ENCODE measurements around the gene CPED1. TPM values are rescaled to one million over a fixed set of nuclear protein-coding genes. Genes with fewer than 3 reads are reported as not detected.

CPED1 gene
- total RNA-seq, 4 donors from 2014 or later, result 7.4 to 19.6 (median 11.4) TPM

GRCh38 chr7:120994512-120995410, 6.2 kb downstream of the CPED1 start:
- Histone ChIP-seq H3K36me3 (no peaks in the 10 kb centered on the region), H3K4me1 (no peaks in the 10 kb centered on the region), H3K9me3 (no peaks in the 10 kb centered on the region), H3K4me3 (replicated peaks in 1 of 3) (no peak overlapping the region), H3K27ac (no peak overlapping the region), H3K27me3 (no peaks in the 10 kb centered on the region)
- intact Hi-C loops (cut with DNase I), result no loop called here
- TF ChIP-seq CTCF (IDR thresholded peaks at IDR 0.05), result no peak
- no peak for TF ChIP-seq POLR2A (IDR thresholded peaks at IDR 0.05)
- 88 to 90% methylated on average over 5 of the region's 5 CpGs for WGBS, 2 donors
- no peak for DNase-seq

- TF ChIP-seq CTCF (IDR thresholded peaks at IDR 0.05) (no peak), POLR2A (IDR thresholded peaks at IDR 0.05) (no peak)
- Histone ChIP-seq H3K27ac (no peak overlapping the region), H3K9me3 (no peaks in the 10 kb centered on the region), H3K36me3 (no peaks in the 10 kb centered on the region), H3K4me3 (replicated peaks in 1 of 3) (no peak overlapping the region), H3K27me3 (no peaks in the 10 kb centered on the region), H3K4me1 (no peaks in the 10 kb centered on the region)
- intact Hi-C loops (cut with DNase I), result no loop called here
- WGBS, 2 donors, result 92 to 98% methylated on average over 2 of the region's 2 CpGs
- DNase-seq, result no peak
Observed at GRCh38 chr7:120995654-120996053, 7.1 kb downstream of the CPED1 start.

- 93 to 96% methylated on average over 2 of the region's 2 CpGs for WGBS, 2 donors
- H3K9me3 ChIP-seq, result no peaks in the 10 kb centered on the region
- intact Hi-C loops (cut with DNase I), result no loop called here
Observed at GRCh38 chr7:120996333-120996987, 7.9 kb downstream of the CPED1 start.

GRCh38 chr7:120996988-120997345, 8.5 kb downstream of the CPED1 start:
- H3K4me3 ChIP-seq (replicated peaks in 1 of 3), result no peak overlapping the region
- H3K36me3 ChIP-seq, result no peaks in the 10 kb centered on the region
- no peak for TF ChIP-seq CTCF (IDR thresholded peaks at IDR 0.05)
- no peak for TF ChIP-seq POLR2A (IDR thresholded peaks at IDR 0.05)
- H3K9me3 ChIP-seq, result no peaks in the 10 kb centered on the region
- H3K27me3 ChIP-seq, result no peaks in the 10 kb centered on the region
- DNase-seq, result no peak
- H3K27ac ChIP-seq, result no peak overlapping the region
- no peaks in the 10 kb centered on the region for H3K4me1 ChIP-seq
- intact Hi-C loops (cut with DNase I), result no loop called here

More at GRCh38 chr7:120996333-120996987, 7.9 kb downstream of the CPED1 start:
- Histone ChIP-seq H3K27ac (no peak overlapping the region), H3K36me3 (no peaks in the 10 kb centered on the region), H3K4me1 (no peaks in the 10 kb centered on the region), H3K27me3 (no peaks in the 10 kb centered on the region), H3K4me3 (replicated peaks in 1 of 3) (no peak overlapping the region)
- TF ChIP-seq POLR2A (IDR thresholded peaks at IDR 0.05) (no peak), CTCF (IDR thresholded peaks at IDR 0.05) (no peak)
- peak; percentile 37 to 49 for DNase-seq

GRCh38 chr7:120997882-120998474, 9.5 kb downstream of the CPED1 start:
- WGBS, 2 donors, result 56 to 72% methylated on average over 7 of the region's 7 CpGs
- DNase-seq, result peak in 1 of 2 donors; percentile 8
- no peaks in the 10 kb centered on the region for H3K36me3 ChIP-seq
- H3K27ac ChIP-seq, result no peak overlapping the region
- H3K27me3 ChIP-seq, result no peaks in the 10 kb centered on the region
- intact Hi-C loops (cut with DNase I), result no loop called here
- H3K9me3 ChIP-seq, result no peaks in the 10 kb centered on the region
- no peak overlapping the region for H3K4me3 ChIP-seq (replicated peaks in 1 of 3)
- TF ChIP-seq POLR2A (IDR thresholded peaks at IDR 0.05) (no peak), CTCF (IDR thresholded peaks at IDR 0.05) (no peak)
- no peaks in the 10 kb centered on the region for H3K4me1 ChIP-seq
